Hematopoietic multipotent progenitor cell treated with erythropoietin and hydrocortisone succinate and interleukin-3 and kit ligand, for 6 days (in vitro differentiated cells): ENCODE data around the gene NT5C.

Source experiments
- DNase-seq: peaks from one replicate; pipeline ENCODE4 v3.0.0-alpha.2; 2015

The NT5C gene

GRCh38 chr17:75090871-75091854 lies 40.4 kb downstream of the NT5C start:
- peak; percentile 52 for DNase-seq

- no peak for DNase-seq
These were observed 42.8 kb downstream of the NT5C start for GRCh38 chr17:75088465-75089417.

- DNase-seq, result peak; percentile 85
These were observed 43.7 kb downstream of the NT5C start, which contains the start of gene SLC16A5 for GRCh38 chr17:75087558-75088453. TSS of gene SLC16A5 (plus strand) at chr17:75087954. CDS start at chr17:75093637, 5,683 bp downstream.

GRCh38 chr17:75087182-75087557 lies 44.4 kb downstream of the NT5C start:
- no peak for DNase-seq

- DNase-seq, result no peak
These were observed 44.9 kb downstream of the NT5C start for GRCh38 chr17:75086496-75087181.

GRCh38 chr17:75084039-75084660 lies 47.4 kb downstream of the NT5C start:
- DNase-seq, result no peak

- DNase-seq, result no peak
These were observed 48.9 kb downstream of the NT5C start for GRCh38 chr17:75082683-75083082.

GRCh38 chr17:75081611-75082540 lies 49.7 kb downstream of the NT5C start:
- DNase-seq, result no peak
